COLO668 (cell line): ENCODE measurements around the gene TMUB1.

Source experiments
- DNase-seq: peaks from one replicate; lab custom pipeline; 2025; ENCODE audit not compliant: unreplicated experiment; lab: John Stamatoyannopoulos, UW

Gene TMUB1

GRCh38 chr7:151104411-151105235, 21.3 kb upstream of the TMUB1 start:
- no peak for DNase-seq

- DNase-seq = no peak
Observed at GRCh38 chr7:151103973-151104372, 20.7 kb upstream of the TMUB1 start.

DNA sequence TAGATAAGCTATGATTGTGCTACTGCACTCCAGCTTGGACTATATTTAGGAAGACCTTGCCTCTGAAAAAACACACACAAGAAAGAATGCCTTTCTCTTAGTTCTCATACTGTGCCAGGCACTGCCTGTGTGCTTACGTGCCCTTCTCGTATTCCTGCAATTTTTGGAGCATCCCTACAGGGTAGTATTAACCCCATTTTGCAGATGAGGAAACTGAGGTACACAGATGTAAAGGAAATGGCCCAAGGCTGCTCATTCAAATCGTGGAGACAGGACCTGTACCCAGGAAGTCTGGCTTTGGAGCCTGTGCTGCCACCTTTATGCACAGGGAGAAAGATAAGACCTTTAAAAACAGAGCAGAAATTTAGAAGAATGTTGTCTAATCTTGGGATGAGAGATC, 19.7 kb upstream of the TMUB1 start:
- no peak for DNase-seq

GRCh38 chr7:151101621-151102396, 18.5 kb upstream of the TMUB1 start:
- DNase-seq = no peak

DNA sequence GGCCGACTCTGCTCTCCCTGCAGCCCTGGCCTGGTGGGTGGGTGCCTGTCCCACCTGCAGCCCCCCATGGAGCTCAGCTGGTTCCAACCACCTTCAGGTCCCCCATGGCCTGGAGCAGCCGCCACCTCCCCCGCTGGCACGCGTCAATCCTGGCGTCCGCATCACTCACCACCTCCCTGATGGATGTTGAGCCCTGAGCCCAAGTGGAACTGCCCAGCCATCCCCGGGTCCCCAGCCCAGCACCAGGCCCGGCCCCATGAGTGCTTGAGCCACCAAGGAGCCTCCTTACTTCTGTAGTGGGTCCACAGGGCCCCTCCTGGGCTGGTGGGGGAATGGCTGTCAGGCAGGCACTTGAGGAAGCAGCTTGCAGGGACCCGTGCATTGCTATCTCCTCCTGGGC, 17.6 kb upstream of the TMUB1 start:
- no peak for DNase-seq

DNA sequence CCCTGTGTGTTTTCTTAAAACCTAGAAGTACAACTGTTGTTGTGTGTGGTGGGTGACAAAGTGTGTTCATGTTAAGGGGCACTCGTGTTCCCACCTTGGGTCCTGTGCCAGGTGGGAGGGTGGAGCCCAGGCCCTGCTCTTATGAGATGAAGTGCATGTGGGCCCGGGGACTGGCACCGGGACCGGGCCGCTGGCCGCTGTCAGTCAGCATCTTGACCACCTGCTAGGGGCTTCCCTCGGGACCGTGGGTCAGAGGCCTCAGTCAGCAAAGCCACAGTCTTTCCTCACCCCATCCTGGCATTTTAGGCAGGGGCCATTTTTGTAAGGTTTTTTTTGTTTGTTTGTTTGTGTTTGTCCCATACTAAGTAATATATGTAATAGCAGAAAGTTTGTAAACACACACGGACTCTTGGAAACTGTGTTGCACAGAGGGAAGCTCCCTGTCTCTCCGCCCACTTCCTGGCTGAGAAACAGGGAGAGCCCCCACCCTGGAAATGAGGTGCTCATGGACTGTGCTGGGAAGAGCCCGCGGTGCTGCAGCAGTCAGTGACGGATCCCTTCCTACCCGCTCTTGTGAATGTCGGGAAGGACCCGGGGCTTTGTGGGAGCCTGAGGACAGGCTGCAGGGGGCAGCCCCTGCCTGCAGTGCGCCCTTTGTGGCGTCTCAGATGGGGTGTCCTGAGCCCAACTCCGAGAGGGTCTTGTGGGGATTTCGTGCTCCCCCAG, 16.4 kb upstream of the TMUB1 start:
- DNase-seq = no peak

DNA sequence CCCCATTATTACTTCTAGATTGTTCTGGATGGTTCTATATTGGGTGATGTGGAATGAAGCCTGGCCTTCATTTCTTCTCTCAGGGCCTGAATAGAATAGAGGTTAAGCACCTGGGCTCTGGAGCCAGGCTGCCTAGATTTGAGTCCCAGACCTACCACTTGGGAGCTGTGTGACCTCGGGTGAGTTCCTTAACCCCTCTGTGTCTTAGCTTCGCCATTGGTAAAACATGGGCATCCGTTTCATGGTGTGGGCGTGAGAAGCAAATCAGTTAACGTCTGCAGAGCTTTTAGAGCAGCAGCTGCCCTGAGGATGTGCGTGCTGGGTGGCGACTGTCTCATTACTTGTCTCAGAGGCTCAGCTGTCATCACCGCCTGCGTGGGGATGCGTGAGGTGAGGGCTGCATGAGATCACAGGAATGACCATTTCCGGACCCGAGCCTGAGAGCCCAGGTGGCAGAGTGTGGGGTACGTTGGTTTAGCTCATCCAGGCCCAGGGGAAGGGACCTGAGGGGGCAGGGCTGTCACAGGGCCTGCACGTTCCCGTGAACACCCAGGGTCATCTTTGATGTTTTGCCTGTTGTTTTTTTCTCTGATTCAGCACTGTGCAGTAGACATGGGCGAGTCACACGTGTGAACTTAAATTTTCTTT, 12.7 kb upstream of the TMUB1 start:
- no peak for DNase-seq

DNA sequence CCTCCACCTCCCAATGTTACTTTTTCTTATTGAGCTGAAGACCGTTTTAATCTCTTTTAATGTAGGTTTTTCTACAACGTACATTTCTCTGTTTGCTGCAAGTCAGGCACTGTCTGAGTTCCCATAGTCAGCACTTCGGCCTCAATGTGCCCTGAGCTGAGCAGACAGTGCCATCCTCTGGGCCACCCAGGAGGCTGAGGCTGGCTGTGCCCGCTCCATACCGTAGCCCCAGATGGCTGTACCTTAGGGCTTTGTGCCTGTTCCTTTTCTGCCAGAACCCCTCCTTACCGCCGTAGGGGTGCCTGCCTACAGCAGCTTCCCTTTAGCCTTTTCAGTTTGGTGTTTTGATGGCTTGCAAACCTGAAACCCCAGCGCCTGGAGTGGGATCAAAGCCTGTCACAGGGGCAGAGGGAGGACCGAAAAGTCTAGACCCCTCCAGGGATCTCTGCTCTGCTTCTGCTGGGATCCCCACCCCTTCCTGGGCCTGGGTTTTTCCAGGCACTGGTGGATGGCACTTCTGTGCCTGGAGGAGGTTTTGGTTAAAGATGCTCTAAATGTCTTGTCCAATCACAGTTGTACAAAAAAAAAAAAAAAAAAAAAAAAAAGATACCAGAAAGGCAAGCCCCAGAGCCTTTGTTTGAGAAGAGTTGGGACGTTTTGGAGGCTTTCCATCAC, 12.0 kb upstream of the TMUB1 start:
- no peak for DNase-seq

DNA sequence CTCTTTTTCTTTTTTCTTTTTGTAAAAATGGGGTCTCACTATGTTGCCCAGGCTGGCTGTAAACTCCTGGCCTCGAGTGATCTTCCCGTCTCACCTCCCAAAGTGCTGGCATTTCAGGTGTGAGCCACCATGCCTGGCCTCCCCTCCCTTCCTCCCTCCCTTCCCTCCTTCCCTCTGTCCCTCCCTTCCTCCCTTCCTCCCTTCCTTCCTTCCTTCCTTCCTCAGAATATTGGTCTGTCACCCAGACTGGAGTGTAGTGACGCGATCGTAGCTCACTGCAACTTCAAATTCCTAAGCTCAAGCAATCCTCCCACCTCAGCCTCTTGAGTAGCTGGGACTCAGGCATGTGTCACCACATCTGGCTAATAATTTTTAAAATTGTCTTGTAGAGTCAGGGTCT, 11.4 kb upstream of the TMUB1 start:
- no peak for DNase-seq

GRCh38 chr7:151093748-151094147, 10.5 kb upstream of the TMUB1 start:
- no peak for DNase-seq

GRCh38 chr7:151091988-151092387, 8.7 kb upstream of the TMUB1 start:
- no peak for DNase-seq

DNA sequence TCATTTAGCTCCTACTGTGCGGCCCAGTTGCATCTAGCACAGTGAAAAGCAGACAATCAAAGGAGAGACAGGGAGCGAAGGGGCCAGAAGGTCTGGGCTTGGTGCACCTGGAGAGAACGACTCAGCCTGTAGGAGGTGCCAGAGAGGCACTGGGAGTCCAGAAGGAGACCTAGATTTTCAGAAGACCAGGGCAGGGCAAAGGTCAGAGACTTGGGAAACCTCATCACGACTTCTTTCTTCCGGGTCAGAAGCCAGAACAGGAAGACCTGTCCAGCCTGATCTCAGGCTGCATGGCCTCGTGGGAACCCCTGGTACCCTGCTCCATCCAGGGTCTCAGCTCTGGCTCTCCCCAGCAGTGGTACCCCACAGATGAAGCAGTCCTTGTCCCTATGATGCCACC, 8.1 kb upstream of the TMUB1 start:
- DNase-seq = peak; percentile 15

DNA sequence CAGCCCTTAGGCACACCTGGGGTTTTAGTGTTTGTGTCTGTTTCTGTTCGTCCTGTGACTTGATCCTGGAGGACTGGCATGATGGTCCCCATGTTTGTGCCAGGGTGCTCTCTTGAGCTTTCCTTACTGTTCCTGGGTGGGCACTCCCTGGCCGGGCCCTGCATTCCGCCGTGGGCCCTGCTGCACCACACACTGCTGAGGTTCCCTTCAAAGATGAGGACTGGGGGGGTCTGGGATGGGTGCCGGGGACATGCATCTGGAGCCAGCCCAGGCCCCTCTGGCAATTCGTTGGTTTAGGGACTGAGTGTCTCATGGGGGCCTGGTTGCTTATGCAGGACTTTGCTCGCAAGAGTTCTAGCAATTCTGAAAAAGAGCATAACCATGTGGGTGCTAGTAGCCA, 7.7 kb upstream of the TMUB1 start:
- no peak for DNase-seq

- no peak for DNase-seq
Observed at GRCh38 chr7:151089893-151090730, 6.8 kb upstream of the TMUB1 start.

DNA sequence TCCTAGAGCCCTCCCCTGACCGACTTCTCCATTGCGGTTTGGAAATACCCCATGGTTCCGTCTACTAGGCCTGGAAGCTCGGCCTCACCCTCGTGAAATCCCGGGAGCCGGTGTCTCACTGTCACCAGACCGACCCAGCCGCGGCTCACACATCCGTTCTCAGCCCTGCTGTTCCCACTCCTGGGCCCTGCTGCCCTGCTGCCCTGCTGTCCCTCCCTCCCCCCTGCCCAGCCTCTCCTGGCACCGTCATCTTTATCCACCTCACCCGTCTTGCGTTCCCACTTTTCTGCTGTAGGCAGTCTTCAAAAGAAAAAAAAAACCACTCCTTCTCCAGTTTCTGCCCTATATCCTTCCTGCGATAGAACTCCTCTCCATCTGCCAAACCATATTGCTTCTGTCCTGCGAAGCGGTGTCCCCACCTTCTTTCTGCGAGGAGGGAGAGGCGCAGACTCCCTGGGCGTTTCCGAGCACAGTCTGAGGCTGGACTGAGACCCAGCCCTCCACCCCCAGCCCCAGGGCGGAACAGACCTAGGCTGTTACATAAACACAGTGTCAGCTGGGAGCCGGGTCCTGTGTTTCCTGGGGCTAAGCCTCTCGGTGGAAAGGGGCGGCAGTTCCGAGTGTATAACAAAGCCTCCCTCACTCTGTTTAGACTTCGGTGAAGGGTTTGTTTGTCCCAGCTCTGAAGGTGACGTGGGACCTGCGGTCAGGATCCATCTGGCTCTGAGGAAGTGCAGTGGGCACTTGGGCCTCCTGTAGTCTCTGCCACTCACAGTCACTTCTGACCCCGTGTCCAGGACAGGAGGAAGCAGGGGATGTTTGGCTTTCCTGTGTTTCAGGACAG, 5.8 kb upstream of the TMUB1 start:
- DNase-seq = peak; percentile 67

DNA sequence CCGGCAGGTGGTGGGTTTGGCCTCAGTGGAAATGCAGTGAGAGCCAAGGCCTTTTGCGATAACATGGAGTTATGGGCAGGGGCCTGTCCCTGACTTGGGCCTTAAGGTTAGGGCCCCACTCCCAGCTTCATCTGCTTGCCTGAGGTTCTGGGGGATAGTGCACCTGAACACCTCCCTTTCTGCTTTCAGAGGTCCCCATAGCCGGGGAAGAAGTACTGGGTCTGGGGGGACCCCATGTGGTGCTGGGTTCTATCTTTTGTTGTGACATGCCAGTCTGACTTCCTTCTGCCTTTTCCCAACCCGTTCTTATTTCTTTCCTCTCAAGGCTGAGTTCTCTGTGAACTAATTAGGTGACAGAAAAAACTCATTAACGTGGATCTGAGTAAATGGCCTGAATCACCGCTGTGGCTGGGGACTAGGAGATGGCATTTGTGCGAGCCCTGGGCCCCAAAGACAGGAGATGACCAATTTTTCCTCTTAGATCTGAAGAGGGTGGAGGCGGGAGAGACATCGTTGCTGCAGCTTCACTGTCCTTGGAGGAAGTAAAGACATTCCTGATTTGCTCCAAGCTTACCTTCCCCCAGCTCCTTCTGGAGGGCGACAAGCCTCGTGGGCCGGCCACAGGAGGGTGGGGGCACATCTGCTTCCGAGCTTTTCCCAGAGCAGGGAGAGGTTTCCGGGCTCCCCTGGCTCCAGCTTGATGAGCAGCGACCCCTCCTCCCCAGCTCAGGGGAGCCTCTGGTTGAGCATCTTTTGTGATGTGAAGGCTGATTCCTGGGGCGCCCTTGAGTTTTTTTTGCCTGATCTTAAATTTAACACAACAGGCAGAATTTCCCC, 4.9 kb upstream of the TMUB1 start:
- peak; percentile 31 for DNase-seq

DNA sequence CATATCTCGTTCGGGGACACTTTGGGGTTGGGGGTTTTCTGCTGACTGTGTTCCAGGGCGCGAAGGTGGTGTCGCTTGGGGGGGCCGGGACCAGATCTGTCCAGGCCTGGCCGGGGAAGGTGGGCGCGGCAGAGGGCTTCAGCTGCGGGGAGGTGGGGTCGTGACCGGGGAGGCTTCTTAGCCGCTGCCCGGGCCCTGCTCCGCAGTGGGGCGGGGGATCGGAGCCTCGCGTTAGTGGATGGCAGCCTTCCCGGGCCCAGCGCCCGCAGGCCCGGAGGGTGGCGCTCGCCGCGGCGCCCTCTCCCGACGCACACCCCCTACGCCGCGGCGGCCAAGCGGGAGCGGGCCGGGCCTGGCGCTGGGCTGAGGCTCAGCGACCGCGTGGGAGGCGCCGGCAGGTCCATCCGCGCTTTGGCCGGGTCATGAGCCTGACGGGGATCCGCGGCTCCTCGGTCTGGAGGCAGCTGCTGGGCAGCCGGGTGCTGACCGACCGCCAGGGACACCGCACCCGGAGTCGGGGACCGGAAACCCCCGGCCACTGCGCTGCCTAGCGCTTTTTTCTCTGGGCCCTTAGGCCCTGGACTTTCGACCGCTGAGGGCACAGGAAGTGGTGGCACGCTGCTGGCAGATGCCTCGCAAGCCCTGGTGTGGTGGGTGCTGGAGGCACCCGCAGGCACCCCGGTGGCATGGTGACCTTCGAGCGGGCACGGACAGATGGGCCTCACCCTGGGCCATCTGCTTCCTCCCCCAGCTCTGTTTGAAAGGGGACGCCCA, 4.1 kb upstream of the TMUB1 start:
- DNase-seq = peak; percentile 79
